IPS-18a (cell line): ENCODE data around the gene KCNAB1.
"Not testable (repeated sequence)": the region's sequence is repeated elsewhere in the genome, so short reads cannot be mapped to it uniquely, and the experiment has no call there.

Experiments used
- H3K27ac ChIP-seq: one replicate; pipeline ENCODE4 v1.5.1; 2013; ENCODE audit warnings: low read length
- H3K27me3 ChIP-seq: one replicate; pipeline ENCODE4 v1.6.1; 2013; ENCODE audit warnings: mild to moderate bottlenecking, low read length; ENCODE audit not compliant: control insufficient read depth, insufficient read depth
- H3K36me3 ChIP-seq: one replicate; pipeline ENCODE4 v1.6.1; 2013; ENCODE audit warnings: low read depth, low read length; ENCODE audit not compliant: control insufficient read depth
- H3K4me1 ChIP-seq: one replicate; pipeline ENCODE4 v1.6.1; 2013; ENCODE audit warnings: low read depth, low read length; ENCODE audit not compliant: control insufficient read depth
- H3K4me3 ChIP-seq: one replicate; pipeline ENCODE4 v1.5.1; 2013; ENCODE audit warnings: low read length
- H3K9ac ChIP-seq: one replicate; pipeline ENCODE4 v1.6.1; 2013; ENCODE audit warnings: mild to moderate bottlenecking, low read length, moderate library complexity
- H3K9me3 ChIP-seq: one replicate; pipeline ENCODE4 v1.6.1; 2013; ENCODE audit warnings: low read depth, low read length; ENCODE audit not compliant: control insufficient read depth

Gene KCNAB1

DNA sequence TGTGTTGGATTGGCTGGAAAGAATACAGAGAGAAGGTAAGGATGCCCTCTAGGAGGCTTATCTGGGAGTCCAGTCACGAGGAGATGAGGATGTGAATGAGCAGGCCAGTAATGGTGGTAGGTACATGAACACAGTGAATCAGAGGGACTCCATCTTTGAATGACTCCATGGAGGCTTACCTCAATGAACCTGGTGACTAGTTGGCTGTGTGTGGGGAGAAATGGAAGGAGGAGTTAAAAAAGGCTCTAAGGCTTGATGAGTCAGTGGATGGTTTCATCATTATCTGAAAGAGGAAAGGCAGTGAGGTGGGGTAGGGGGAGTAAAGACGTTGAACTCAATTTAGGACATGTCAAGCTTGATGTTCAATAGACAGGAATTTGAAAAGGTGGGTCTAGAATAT, 61.1 kb downstream of the KCNAB1 start:
- no peak overlapping the region for H3K9ac ChIP-seq
- H3K27ac ChIP-seq = no peak overlapping the region
- H3K4me3 ChIP-seq = no peak overlapping the region
- H3K9me3 ChIP-seq = no peaks in the 10 kb centered on the region
- H3K27me3 ChIP-seq = no peaks in the 10 kb centered on the region
- no peaks in the 10 kb centered on the region for H3K4me1 ChIP-seq
- no peaks in the 10 kb centered on the region for H3K36me3 ChIP-seq

DNA sequence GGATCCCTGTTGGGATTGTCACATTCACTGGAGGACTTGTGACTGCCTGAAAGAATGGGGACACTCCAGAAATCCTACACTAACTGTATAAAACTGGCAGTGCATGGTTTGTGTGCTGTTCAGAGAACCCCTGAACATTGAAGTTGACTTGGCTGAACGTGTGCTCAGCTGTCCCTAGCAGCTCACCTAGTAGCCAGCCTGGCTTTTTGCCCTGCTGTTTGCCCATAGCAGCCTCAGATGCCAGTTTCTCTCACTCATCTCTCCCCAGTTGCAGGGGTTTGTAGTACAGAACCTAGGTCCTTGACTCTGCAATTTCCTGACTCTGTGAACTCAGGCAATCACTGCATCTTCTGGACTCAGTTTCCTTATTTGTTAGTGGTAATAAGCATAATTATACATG, 63.0 kb downstream of the KCNAB1 start:
- Histone ChIP-seq H3K4me1 (no peaks in the 10 kb centered on the region), H3K9ac (no peak overlapping the region), H3K27me3 (no peaks in the 10 kb centered on the region), H3K4me3 (no peak overlapping the region), H3K36me3 (no peaks in the 10 kb centered on the region), H3K9me3 (no peaks in the 10 kb centered on the region), H3K27ac (no peak overlapping the region)

DNA sequence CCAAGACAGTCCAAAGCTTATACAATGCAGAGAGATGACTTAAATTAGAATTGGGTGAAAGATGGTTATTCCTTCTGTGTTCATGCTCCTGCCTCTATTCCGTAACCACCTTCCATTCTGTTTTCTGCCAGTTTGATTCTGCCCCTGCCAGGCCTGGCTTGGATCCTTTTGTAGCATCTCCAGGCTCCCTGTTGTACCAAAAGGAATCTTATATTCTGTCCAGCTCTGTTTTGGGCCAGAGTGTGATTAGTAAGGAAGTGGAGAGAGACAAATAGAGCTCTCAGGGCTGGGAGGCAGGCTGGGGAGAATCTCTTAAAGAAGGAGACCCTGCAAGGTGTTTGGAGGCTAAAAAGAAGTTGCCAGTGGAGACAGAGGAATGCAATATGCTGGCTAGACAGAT, 63.8 kb downstream of the KCNAB1 start:
- Histone ChIP-seq H3K4me1 (no peaks in the 10 kb centered on the region), H3K4me3 (no peak overlapping the region), H3K36me3 (no peaks in the 10 kb centered on the region)

DNA sequence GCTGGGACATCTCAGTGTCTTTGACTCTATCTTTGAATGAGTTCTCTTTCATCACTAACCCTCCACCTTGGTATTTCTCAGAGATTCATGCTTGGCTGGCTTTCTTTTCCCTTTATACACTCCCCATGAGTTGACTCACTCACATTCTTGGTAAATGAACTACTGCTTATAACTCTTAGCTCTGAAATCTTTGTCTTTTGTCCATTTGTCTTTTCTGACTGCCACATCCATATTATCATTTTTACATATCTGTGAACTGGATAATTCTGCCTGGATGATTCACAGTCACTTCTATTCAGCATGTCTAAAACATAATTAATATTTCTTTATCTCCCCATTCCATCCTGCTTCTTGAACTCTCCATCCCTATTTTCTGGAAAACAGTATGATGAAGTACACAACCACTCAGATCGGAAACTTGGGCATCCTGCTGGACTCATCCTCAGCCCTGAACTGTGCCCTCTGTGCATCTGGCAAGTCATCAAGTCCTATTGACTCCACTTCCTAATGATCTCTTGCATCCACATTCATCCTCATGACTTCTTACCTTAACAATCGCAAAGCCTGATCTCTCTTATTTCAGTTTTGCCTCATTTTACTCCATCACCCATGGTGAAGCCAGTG, 66.9 kb downstream of the KCNAB1 start:
- no peaks in the 10 kb centered on the region for H3K9me3 ChIP-seq
- H3K9ac ChIP-seq = no peak overlapping the region
- no peaks in the 10 kb centered on the region for H3K36me3 ChIP-seq
- H3K27me3 ChIP-seq = no peaks in the 10 kb centered on the region
- no peak overlapping the region for H3K27ac ChIP-seq
- no peak overlapping the region for H3K4me3 ChIP-seq
- H3K4me1 ChIP-seq = no peaks in the 10 kb centered on the region

More for the DNA sequence above, 63.8 kb downstream of the KCNAB1 start:
- no peaks in the 10 kb centered on the region for H3K27me3 ChIP-seq
- H3K9ac ChIP-seq = no peak overlapping the region
- no peak overlapping the region for H3K27ac ChIP-seq
- H3K9me3 ChIP-seq = no peaks in the 10 kb centered on the region

DNA sequence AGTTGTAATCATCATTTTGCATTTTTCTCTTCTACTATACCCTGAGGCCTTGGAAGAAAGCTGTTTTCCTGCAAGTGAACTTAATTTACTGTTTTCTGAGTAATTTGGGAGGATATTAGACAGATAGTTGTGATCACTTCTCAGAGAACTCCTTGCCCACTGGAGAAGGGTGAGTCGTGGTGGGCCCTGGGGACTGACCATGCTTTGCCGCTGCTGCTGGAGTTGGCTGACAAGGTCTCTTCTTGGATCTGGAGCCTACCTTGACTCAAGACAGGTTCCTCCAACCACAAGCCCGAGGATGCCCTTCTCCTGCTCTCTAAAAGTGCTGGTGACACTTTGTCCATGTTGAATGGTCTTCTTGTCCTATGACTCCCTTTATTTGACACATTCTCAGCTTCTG, 68.4 kb downstream of the KCNAB1 start:
- Histone ChIP-seq H3K27ac (no peak overlapping the region), H3K27me3 (no peaks in the 10 kb centered on the region), H3K9ac (no peak overlapping the region), H3K4me3 (no peak overlapping the region), H3K36me3 (no peaks in the 10 kb centered on the region), H3K4me1 (no peaks in the 10 kb centered on the region), H3K9me3 (no peaks in the 10 kb centered on the region)

- Histone ChIP-seq H3K36me3 (no peaks in the 10 kb centered on the region), H3K4me3 (no peak overlapping the region), H3K4me1 (no peaks in the 10 kb centered on the region), H3K27me3 (no peaks in the 10 kb centered on the region), H3K9me3 (no peaks in the 10 kb centered on the region), H3K9ac (no peak overlapping the region), H3K27ac (no peak overlapping the region)
These were observed 69.5 kb downstream of the KCNAB1 start for GRCh38 chr3:156189927-156190326.

DNA sequence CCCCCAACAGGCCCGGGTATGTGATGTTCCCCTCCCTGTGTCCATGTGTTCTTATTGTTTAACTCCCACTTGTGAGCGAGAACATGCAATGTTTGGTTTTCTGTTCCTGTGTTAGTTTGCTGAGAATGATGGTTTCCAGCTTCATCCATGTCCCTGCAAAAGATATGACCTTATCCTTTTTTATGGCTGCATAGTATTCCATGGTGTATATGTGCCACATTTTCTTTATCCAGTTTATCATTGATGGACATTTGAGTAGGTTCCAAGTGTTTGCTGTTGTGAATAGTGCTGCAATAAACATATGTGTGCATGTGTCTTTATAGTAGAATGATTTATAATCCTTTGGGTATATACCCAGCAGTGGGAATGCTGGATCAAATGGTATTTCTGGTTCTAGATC, 74.6 kb downstream of the KCNAB1 start:
- not testable (repeated sequence) for H3K4me3 ChIP-seq, H3K9me3 ChIP-seq, H3K27ac ChIP-seq, H3K4me1 ChIP-seq, H3K9ac ChIP-seq, H3K27me3 ChIP-seq, H3K36me3 ChIP-seq

DNA sequence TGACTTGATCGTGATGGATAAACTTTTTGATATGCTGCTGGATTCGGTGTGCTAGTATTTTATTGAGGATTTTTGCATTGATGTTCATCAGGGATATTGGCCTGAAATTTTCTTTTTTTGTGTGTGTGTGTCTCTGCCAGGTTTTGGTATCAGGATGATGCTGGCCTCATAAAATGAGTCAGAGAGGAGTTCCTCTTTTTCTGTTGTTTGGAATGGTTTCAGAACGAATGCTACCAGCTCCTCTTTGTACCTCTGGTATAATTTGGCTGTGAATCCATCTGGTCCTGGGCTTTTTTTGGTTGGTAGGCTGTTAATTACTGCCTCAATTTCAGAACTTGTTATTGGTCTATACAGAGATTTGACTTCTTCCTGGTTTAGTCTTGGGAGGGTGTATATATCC, 76.8 kb downstream of the KCNAB1 start:
- H3K27me3 ChIP-seq, H3K9me3 ChIP-seq, H3K4me1 ChIP-seq, H3K4me3 ChIP-seq, H3K27ac ChIP-seq, H3K36me3 ChIP-seq, H3K9ac ChIP-seq: not testable (repeated sequence)

DNA sequence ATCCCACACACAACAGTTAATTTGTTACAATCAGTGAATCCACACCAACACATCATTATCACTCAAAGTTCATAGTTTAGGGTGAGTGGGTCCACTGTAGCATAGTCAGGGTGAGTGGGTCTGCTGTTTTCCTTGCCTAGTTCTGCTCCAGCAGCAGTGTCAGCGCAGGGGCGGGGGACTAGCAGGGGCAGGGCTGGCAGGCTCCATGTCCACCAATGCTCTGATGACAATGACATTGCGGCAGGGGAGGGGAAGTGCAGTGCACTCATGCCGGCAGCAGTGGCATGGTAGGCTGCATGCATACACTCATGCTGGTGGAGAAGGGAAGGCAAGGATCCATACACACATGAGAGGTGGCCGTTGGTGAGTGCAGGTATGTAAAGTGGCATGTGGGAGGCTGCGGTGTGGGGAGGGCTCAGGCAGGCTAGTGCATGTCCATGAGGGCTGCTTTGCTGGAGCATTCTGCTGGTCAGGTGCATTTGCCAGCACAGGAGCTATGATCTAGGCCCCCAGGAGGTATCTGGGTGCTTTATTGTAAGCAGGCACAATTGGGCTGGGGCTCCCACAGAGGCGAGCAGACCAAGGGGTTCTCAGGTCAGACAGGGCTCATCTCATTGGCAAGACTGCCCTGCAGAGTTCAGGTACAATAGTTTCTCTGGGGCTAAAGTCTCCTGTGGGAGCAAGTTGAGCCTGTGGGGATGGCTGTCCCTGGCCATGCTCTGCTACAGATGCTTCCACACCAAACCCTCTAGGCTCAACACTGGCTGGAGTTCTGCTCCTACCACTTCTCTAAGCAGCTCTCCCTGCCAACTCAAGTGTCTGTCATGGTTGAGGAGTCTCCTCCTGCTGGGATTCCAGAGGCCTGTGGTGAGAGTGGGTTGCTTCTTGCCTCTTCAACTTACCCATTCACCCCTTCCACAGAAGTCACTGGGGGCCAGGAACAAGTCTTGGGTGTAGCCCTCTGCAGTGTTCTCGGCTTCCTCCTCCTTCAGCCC, 81.3 kb downstream of the KCNAB1 start:
- Histone ChIP-seq H3K9ac (no peak overlapping the region), H3K9me3 (no peaks in the 10 kb centered on the region), H3K36me3 (no peaks in the 10 kb centered on the region), H3K4me1 (no peaks in the 10 kb centered on the region), H3K4me3 (no peak overlapping the region), H3K27me3 (no peaks in the 10 kb centered on the region), H3K27ac (no peak overlapping the region)

- no peaks in the 10 kb centered on the region for H3K27me3 ChIP-seq
- no peak overlapping the region for H3K4me3 ChIP-seq
These were observed 85.8 kb downstream of the KCNAB1 start for GRCh38 chr3:156206157-156206556.

GRCh38 chr3:156207802-156208685, 87.7 kb downstream of the KCNAB1 start:
- no peak overlapping the region for H3K27ac ChIP-seq
- no peaks in the 10 kb centered on the region for H3K36me3 ChIP-seq
- H3K9ac ChIP-seq = no peak overlapping the region
- no peaks in the 10 kb centered on the region for H3K27me3 ChIP-seq
- H3K9me3 ChIP-seq = no peaks in the 10 kb centered on the region
- no peaks in the 10 kb centered on the region for H3K4me1 ChIP-seq
- no peak overlapping the region for H3K4me3 ChIP-seq

More at GRCh38 chr3:156206157-156206556, 85.8 kb downstream of the KCNAB1 start:
- Histone ChIP-seq H3K9me3 (no peaks in the 10 kb centered on the region), H3K9ac (no peak overlapping the region), H3K27ac (no peak overlapping the region), H3K36me3 (no peaks in the 10 kb centered on the region), H3K4me1 (no peaks in the 10 kb centered on the region)
